ENCODE measurements around the gene NXPH2.

The NXPH2 gene

GRCh38 chr2:138676619-138677021, 103.6 kb downstream of the NXPH2 start:
- no peak overlapping the region for H3K4me3 ChIP-seq (ENCODE audit: low read depth, low read length)
- no peak for TF ChIP-seq CTCF (IDR thresholded peaks at IDR 0.05; ENCODE audit: borderline replicate concordance, insufficient read depth, low read depth, low read length)

- no peak overlapping the region for H3K4me3 ChIP-seq (ENCODE audit: low read depth, low read length)
- TF ChIP-seq CTCF (IDR thresholded peaks at IDR 0.05; ENCODE audit: borderline replicate concordance, insufficient read depth, low read depth, low read length) = no peak
Measured at GRCh38 chr2:138671566-138671965, 108.6 kb downstream of the NXPH2 start.

GRCh38 chr2:138670734-138671133, 109.5 kb downstream of the NXPH2 start:
- no peak overlapping the region for H3K4me3 ChIP-seq (ENCODE audit: low read depth, low read length)
- no peak for TF ChIP-seq CTCF (IDR thresholded peaks at IDR 0.05; ENCODE audit: borderline replicate concordance, insufficient read depth, low read depth, low read length)

- H3K4me3 ChIP-seq (ENCODE audit: low read depth, low read length) = no peak overlapping the region
- no peak for TF ChIP-seq CTCF (IDR thresholded peaks at IDR 0.05; ENCODE audit: borderline replicate concordance, insufficient read depth, low read depth, low read length)
Measured at GRCh38 chr2:138665937-138666336, 114.3 kb downstream of the NXPH2 start.

GRCh38 chr2:138658187-138658894, 121.8 kb downstream of the NXPH2 start:
- no peak overlapping the region for H3K4me3 ChIP-seq (ENCODE audit: low read depth, low read length)
- no peak for TF ChIP-seq CTCF (IDR thresholded peaks at IDR 0.05; ENCODE audit: borderline replicate concordance, insufficient read depth, low read depth, low read length)

- no peak overlapping the region for H3K4me3 ChIP-seq (ENCODE audit: low read depth, low read length)
- TF ChIP-seq CTCF (IDR thresholded peaks at IDR 0.05; ENCODE audit: borderline replicate concordance, insufficient read depth, low read depth, low read length) = no peak
Measured at GRCh38 chr2:138654146-138654545, 126.0 kb downstream of the NXPH2 start.

GRCh38 chr2:138652378-138652777, 127.8 kb downstream of the NXPH2 start:
- TF ChIP-seq CTCF (IDR thresholded peaks at IDR 0.05; ENCODE audit: borderline replicate concordance, insufficient read depth, low read depth, low read length) = no peak
- H3K4me3 ChIP-seq (ENCODE audit: low read depth, low read length) = no peak overlapping the region
